HCT116 (cell line): Measurements from ENCODE around the gene GPNMB. TPM values are rescaled to one million over a fixed set of nuclear protein-coding genes. Genes with fewer than 3 reads are reported as not detected.

Experiments used
- ATAC-seq: fragments of 200-7000 bp; cut with Tn5 transposase; 2 replicates; pipeline ENCODE4 v1.9.1; 2020; ENCODE audit warnings: mild to moderate bottlenecking, moderate library complexity
- BruUV-seq: library from RNA; stranded (reverse); fragments of 400-500 nt; replicated peaks from 2 replicates; lab custom pipeline; 2021; lab: Mats Ljungman, UMichigan
- CTCF ChIA-PET: fragments of 300-600 bp; sonication (Branson Sonifier 250); formaldehyde crosslinking; loops from one replicate; lab custom pipeline; 2021; ENCODE audit warnings: antibody characterized with exemption; lab: Charles Lee
- POLR2A ChIA-PET: fragments of 300-600, 350-600 bp; sonication (Branson Sonifier 250); formaldehyde crosslinking; loops from one replicate; lab custom pipeline; 2021; ENCODE audit warnings: antibody characterized with exemption; lab: Charles Lee
- RAD21 ChIA-PET, 2 experiments: fragments of 300-600 bp; sonication (Branson Sonifier 250); formaldehyde crosslinking; loops; one replicate each; lab custom pipeline; 2023; ENCODE audit warnings: low total read pairs in 2 of 2; ENCODE audit not compliant: uncharacterized antibody in 2 of 2, unreplicated experiment in 2 of 2, low non-redundant PET in 1 of 2; lab: Charles Lee
- DNase-seq: peaks from one replicate; pipeline ENCODE4 v3.0.0-alpha.2; 2010; ENCODE audit warnings: low read depth, low spot score
- H2AFZ ChIP-seq: fragments of 200-600 bp; shearing (Covaris generic), sonication (generic); 2 replicates; pipeline ENCODE4 v1.6.1; 2017; ENCODE audit warnings: low read depth, mixed run types, mixed read lengths, antibody characterized with exemption, low read length; ENCODE audit not compliant: poor library complexity, severe bottlenecking
- H3K27ac ChIP-seq: 2 replicates; pipeline ENCODE4 v1.5.1; 2012; ENCODE audit warnings: low read depth, low read length
- H3K27me3 ChIP-seq: fragments of 200-600 bp; sonication (generic); 2 replicates; pipeline ENCODE4 v1.6.1; 2016; ENCODE audit warnings: mixed run types, low read length, mixed read lengths; ENCODE audit not compliant: insufficient read depth
- H3K36me3 ChIP-seq, 2 experiments: fragments of 200-500 bp in 1 of 2; fragments of 200-600 bp in 1 of 2; sonication (Bioruptor generic) in 1 of 2; sonication (generic) in 1 of 2; 2 replicates each; pipeline versions ENCODE4 v1.5.1 to v1.6.1; 2014 to 2016; ENCODE audit warnings: low read length in 2 of 2, inconsistent platforms in 1 of 2, mixed read lengths in 1 of 2, mixed run types in 1 of 2; ENCODE audit not compliant: insufficient read depth in 2 of 2, control insufficient read depth in 1 of 2
- H3K4me1 ChIP-seq, 2 experiments: fragments of 200-600 bp in 1 of 2; sonication (generic) in 1 of 2; 2 replicates each; pipeline versions ENCODE4 v1.5.1 to v1.6.1; 2012 to 2017; ENCODE audit warnings: low read length in 2 of 2, inconsistent platforms in 1 of 2, mild to moderate bottlenecking in 1 of 2, mixed read lengths in 1 of 2, mixed run types in 1 of 2, moderate library complexity in 1 of 2; ENCODE audit not compliant: insufficient read depth in 2 of 2, control insufficient read depth in 1 of 2
- H3K4me2 ChIP-seq: fragments of 200-600 bp; sonication (generic); 2 replicates; pipeline ENCODE4 v1.6.1; 2017; ENCODE audit warnings: mixed run types, low read length, mixed read lengths
- H3K4me3 ChIP-seq, 2 experiments: fragments of 200-600 bp in 1 of 2; sonication (generic) in 1 of 2; replicated peaks in 1 of 2; 2 replicates each; pipeline ENCODE4 v1.5.1; 2011 to 2016; ENCODE audit warnings: low read length in 2 of 2, control low read depth in 1 of 2, low read depth in 1 of 2, mild to moderate bottlenecking in 1 of 2, mixed read lengths in 1 of 2, mixed run types in 1 of 2
- H3K79me2 ChIP-seq: fragments of 200-600 bp; sonication (generic); 2 replicates; pipeline ENCODE4 v1.6.1; 2017; ENCODE audit warnings: mild to moderate bottlenecking, mixed run types, low read length, moderate library complexity, mixed read lengths; ENCODE audit not compliant: insufficient read depth
- H3K9ac ChIP-seq: fragments of 200-600 bp; sonication (generic); 2 replicates; pipeline ENCODE4 v1.6.1; 2016; ENCODE audit warnings: low read length, mixed read lengths
- H3K9me2 ChIP-seq: fragments of 200-600 bp; sonication (generic), shearing (Covaris generic); 2 replicates; pipeline ENCODE4 v1.6.1; 2017; ENCODE audit warnings: mixed run types, mild to moderate bottlenecking, moderate library complexity; ENCODE audit not compliant: insufficient read depth
- H3K9me3 ChIP-seq, 2 experiments: fragments of 200-500 bp in 1 of 2; fragments of 200-600 bp in 1 of 2; sonication (Bioruptor generic) in 1 of 2; sonication (generic) in 1 of 2; 2 replicates each; pipeline ENCODE4 v1.6.1; 2014 to 2017; ENCODE audit warnings: low read length in 2 of 2, mixed read lengths in 2 of 2, inconsistent platforms in 1 of 2, low read depth in 1 of 2, mild to moderate bottlenecking in 1 of 2, mixed run types in 1 of 2, moderate library complexity in 1 of 2; ENCODE audit not compliant: control insufficient read depth in 1 of 2, insufficient read depth in 1 of 2
- H4K20me1 ChIP-seq: fragments of 200-600 bp; sonication (generic), shearing (Covaris generic); 2 replicates; pipeline ENCODE4 v1.6.1; 2017; ENCODE audit warnings: mixed run types, mild to moderate bottlenecking, moderate library complexity; ENCODE audit not compliant: insufficient read depth
- CBX3 ChIP-seq: IDR thresholded peaks from 2 replicates; pipeline ENCODE4 v1.6.1; 2012; ENCODE audit warnings: low read depth
- EGR1 ChIP-seq: IDR thresholded peaks from 2 replicates; pipeline ENCODE4 v1.6.1; 2012; ENCODE audit warnings: low read depth
- ELF1 ChIP-seq: IDR thresholded peaks from 2 replicates; pipeline ENCODE4 v1.6.1; 2012; ENCODE audit warnings: low read depth, borderline replicate concordance
- FOSL1 ChIP-seq: IDR thresholded peaks from 2 replicates; pipeline ENCODE4 v1.6.1; 2012; ENCODE audit warnings: low read depth
- JUND ChIP-seq: IDR thresholded peaks from 2 replicates; pipeline ENCODE4 v1.6.1; 2012
- POLR2A ChIP-seq: IDR thresholded peaks from 2 replicates; pipeline ENCODE4 v1.7.0; 2011; ENCODE audit warnings: borderline replicate concordance; ENCODE audit not compliant: insufficient read depth, insufficient read length; ENCODE audit errors: extremely low read depth
- RAD21 ChIP-seq: IDR thresholded peaks from 2 replicates; pipeline ENCODE4 v1.6.1; 2012; ENCODE audit warnings: low read depth, mild to moderate bottlenecking
- SIN3A ChIP-seq: IDR thresholded peaks from 2 replicates; pipeline ENCODE4 v1.6.1; 2012; ENCODE audit warnings: low read depth
- YY1 ChIP-seq: IDR thresholded peaks from 2 replicates; pipeline ENCODE4 v1.6.1; 2011; ENCODE audit warnings: low read length, low read depth, moderate library complexity, mild to moderate bottlenecking; ENCODE audit not compliant: insufficient replicate concordance; ENCODE audit errors: extremely low read depth
- ZFX ChIP-seq: fragments of 450-650 bp; IDR thresholded peaks from 2 replicates; pipeline ENCODE4 v1.6.1; 2017
- intact Hi-C: fragments of 100-400 bp; cut with micrococcal nuclease; formaldehyde crosslinking; loops from 2 replicates; pipeline ENCODE4 v1.10.0; 2022
- total RNA-seq: library from RNA; stranded (reverse); gene quantifications from one replicate; pipeline ENCODE4 v1.2.1, GENCODE V29; 2021; ENCODE audit not compliant: unreplicated experiment
- TF ChIP-seq, protein P1 (sequence below): IDR thresholded peaks from 2 replicates; pipeline ENCODE4 v1.6.1; 2012; ENCODE audit warnings: low read depth
- TF ChIP-seq, protein P2 (sequence below): IDR thresholded peaks from 2 replicates; pipeline ENCODE4 v1.6.1; 2012
- TF ChIP-seq, protein P3 (sequence below): IDR thresholded peaks from 2 replicates; pipeline ENCODE4 v1.6.1; 2011; ENCODE audit warnings: mild to moderate bottlenecking, low read length, moderate library complexity; ENCODE audit not compliant: insufficient replicate concordance; ENCODE audit errors: extremely low read depth

GPNMB gene
- total RNA-seq, 1 experiment from 2014 or later, result 2.8 TPM

DNA sequence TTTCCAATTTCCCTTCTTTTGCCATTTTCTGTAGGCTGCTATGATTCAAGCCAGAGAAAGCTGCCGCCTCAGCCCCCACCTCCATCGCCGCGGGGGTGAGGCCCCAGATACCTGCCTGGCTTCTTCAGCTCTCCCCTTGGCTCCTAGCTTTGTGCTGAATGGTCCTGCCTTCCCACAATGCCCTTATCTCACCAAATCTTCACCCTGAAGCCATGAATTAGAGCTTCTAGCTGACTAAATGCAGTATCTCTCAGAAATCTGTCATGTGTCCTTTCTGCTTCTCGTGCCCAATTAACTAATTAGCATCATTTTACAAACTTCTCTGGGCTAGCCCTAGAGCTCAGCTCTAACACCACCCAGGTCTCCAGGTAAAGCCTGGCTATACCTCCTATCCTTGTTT is 32.2 kb upstream of the GPNMB start:
- DNase-seq (no peak), ATAC-seq (no peak)
- ChIA-PET POLR2A (no interaction called here), CTCF (no interaction called here), RAD21 (no interaction called here)
- no peak overlapping the region for H2AFZ ChIP-seq
- H3K9me3 ChIP-seq, result no peaks in the 10 kb centered on the region
- no peaks in the 10 kb centered on the region for H3K36me3 ChIP-seq
- no peaks in the 10 kb centered on the region for H3K79me2 ChIP-seq
- no TSS peak for BruUV-seq
- no peaks in the 10 kb centered on the region for H4K20me1 ChIP-seq
- intact Hi-C loops, result no loop called here
- no peak for TF ChIP-seq ELF1
- TF ChIP-seq, protein P1, sequence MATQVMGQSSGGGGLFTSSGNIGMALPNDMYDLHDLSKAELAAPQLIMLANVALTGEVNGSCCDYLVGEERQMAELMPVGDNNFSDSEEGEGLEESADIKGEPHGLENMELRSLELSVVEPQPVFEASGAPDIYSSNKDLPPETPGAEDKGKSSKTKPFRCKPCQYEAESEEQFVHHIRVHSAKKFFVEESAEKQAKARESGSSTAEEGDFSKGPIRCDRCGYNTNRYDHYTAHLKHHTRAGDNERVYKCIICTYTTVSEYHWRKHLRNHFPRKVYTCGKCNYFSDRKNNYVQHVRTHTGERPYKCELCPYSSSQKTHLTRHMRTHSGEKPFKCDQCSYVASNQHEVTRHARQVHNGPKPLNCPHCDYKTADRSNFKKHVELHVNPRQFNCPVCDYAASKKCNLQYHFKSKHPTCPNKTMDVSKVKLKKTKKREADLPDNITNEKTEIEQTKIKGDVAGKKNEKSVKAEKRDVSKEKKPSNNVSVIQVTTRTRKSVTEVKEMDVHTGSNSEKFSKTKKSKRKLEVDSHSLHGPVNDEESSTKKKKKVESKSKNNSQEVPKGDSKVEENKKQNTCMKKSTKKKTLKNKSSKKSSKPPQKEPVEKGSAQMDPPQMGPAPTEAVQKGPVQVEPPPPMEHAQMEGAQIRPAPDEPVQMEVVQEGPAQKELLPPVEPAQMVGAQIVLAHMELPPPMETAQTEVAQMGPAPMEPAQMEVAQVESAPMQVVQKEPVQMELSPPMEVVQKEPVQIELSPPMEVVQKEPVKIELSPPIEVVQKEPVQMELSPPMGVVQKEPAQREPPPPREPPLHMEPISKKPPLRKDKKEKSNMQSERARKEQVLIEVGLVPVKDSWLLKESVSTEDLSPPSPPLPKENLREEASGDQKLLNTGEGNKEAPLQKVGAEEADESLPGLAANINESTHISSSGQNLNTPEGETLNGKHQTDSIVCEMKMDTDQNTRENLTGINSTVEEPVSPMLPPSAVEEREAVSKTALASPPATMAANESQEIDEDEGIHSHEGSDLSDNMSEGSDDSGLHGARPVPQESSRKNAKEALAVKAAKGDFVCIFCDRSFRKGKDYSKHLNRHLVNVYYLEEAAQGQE, result no peak
- no peak for TF ChIP-seq CBX3
- TF ChIP-seq, protein P2, sequence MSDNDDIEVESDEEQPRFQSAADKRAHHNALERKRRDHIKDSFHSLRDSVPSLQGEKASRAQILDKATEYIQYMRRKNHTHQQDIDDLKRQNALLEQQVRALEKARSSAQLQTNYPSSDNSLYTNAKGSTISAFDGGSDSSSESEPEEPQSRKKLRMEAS, result no peak
- TF ChIP-seq, protein P3, sequence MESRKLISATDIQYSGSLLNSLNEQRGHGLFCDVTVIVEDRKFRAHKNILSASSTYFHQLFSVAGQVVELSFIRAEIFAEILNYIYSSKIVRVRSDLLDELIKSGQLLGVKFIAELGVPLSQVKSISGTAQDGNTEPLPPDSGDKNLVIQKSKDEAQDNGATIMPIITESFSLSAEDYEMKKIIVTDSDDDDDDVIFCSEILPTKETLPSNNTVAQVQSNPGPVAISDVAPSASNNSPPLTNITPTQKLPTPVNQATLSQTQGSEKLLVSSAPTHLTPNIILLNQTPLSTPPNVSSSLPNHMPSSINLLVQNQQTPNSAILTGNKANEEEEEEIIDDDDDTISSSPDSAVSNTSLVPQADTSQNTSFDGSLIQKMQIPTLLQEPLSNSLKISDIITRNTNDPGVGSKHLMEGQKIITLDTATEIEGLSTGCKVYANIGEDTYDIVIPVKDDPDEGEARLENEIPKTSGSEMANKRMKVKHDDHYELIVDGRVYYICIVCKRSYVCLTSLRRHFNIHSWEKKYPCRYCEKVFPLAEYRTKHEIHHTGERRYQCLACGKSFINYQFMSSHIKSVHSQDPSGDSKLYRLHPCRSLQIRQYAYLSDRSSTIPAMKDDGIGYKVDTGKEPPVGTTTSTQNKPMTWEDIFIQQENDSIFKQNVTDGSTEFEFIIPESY, result no peak
- TF ChIP-seq RAD21, result no peak
- no peak for TF ChIP-seq POLR2A
- TF ChIP-seq FOSL1, result no peak
- no peak for TF ChIP-seq ZFX
- no peak for TF ChIP-seq SIN3A
- no peak for TF ChIP-seq JUND
- no peak for TF ChIP-seq YY1
- TF ChIP-seq EGR1, result no peak
- TF ChIP-seq, all 23 proteins: peak for 0
- Histone ChIP-seq H3K9ac (no peak overlapping the region), H3K9me2 (no peaks in the 10 kb centered on the region), H3K4me2 (no peak overlapping the region), H3K27me3 (no peaks in the 10 kb centered on the region), H3K27ac (no peak overlapping the region), H3K4me3 (no peak overlapping the region), H3K4me1 (no peaks in the 10 kb centered on the region)
